Panc1 (cell line): ENCODE measurements around the gene GAB3. TPM values are rescaled to one million over a fixed set of nuclear protein-coding genes. Genes with fewer than 3 reads are reported as not detected.

Experiments
- ATAC-seq: fragments of 200-7000 bp; cut with Tn5 transposase; 2 replicates; pipeline ENCODE4 v1.9.1; 2020; ENCODE audit warnings: mild to moderate bottlenecking, moderate library complexity
- BruUV-seq: library from RNA; stranded (reverse); fragments of 400-500 nt; replicated peaks from 2 replicates; lab custom pipeline; 2021; lab: Mats Ljungman, UMichigan
- CTCF ChIA-PET: fragments of 300-600 bp; sonication (Branson Sonifier 250); formaldehyde crosslinking; loops from one replicate; lab custom pipeline; 2022; ENCODE audit warnings: antibody characterized with exemption; lab: Charles Lee
- POLR2A ChIA-PET: fragments of 300-600 bp; sonication (Branson Sonifier 250); formaldehyde crosslinking; loops from one replicate; lab custom pipeline; 2022; ENCODE audit warnings: antibody characterized with exemption; lab: Charles Lee
- DNase-seq: peaks from one replicate; pipeline ENCODE4 v3.0.0-alpha.2; 2010; ENCODE audit warnings: low read depth, low spot score
- H3K27ac ChIP-seq: 2 replicates; pipeline ENCODE4 v1.5.1; 2011; ENCODE audit warnings: mild to moderate bottlenecking, low read length, inconsistent platforms
- H3K27me3 ChIP-seq: fragments of 200-500 bp; sonication (Bioruptor generic); 2 replicates; pipeline ENCODE4 v1.6.0; 2014; ENCODE audit warnings: low read length, inconsistent platforms; ENCODE audit not compliant: control insufficient read depth, insufficient read depth
- H3K36me3 ChIP-seq: fragments of 200-500 bp; sonication (Bioruptor generic); 2 replicates; pipeline ENCODE4 v1.5.1; 2014; ENCODE audit warnings: inconsistent platforms, mild to moderate bottlenecking, low read length, moderate library complexity; ENCODE audit not compliant: control insufficient read depth, insufficient read depth
- H3K4me1 ChIP-seq: 2 replicates; pipeline ENCODE4 v1.5.1; 2011; ENCODE audit warnings: inconsistent platforms, mild to moderate bottlenecking, low read length, moderate library complexity; ENCODE audit not compliant: control insufficient read depth, insufficient read depth
- H3K4me3 ChIP-seq, 2 experiments: 2 replicates each; pipeline ENCODE4 v1.5.1; 2011 to 2012; ENCODE audit warnings: low read depth in 2 of 2, low read length in 2 of 2, mild to moderate bottlenecking in 2 of 2, inconsistent platforms in 1 of 2, moderate library complexity in 1 of 2
- H3K9me3 ChIP-seq: fragments of 200-500 bp; sonication (Bioruptor generic); 2 replicates; pipeline ENCODE4 v1.5.1; 2014; ENCODE audit warnings: low read depth, mild to moderate bottlenecking, inconsistent platforms, low read length, moderate library complexity; ENCODE audit not compliant: control insufficient read depth, insufficient read depth
- POLR2AphosphoS5 ChIP-seq: IDR thresholded peaks from 2 replicates; pipeline ENCODE4 v1.6.1; 2012; ENCODE audit warnings: mild to moderate bottlenecking, low read depth, low read length, moderate library complexity
- SIN3A ChIP-seq: IDR thresholded peaks from 2 replicates; pipeline ENCODE4 v1.6.1; 2012; ENCODE audit warnings: low read depth, mild to moderate bottlenecking, low read length, moderate library complexity, borderline replicate concordance; ENCODE audit not compliant: insufficient read depth
- TCF7L2 ChIP-seq: IDR thresholded peaks from 2 replicates; pipeline ENCODE4 v1.6.1; 2011; ENCODE audit warnings: mild to moderate bottlenecking, low read depth, low read length, inconsistent platforms
- in situ Hi-C: cut with HindIII; loops from 2 replicates; pipeline ENCODE4 v1.10.0; 2016; ENCODE audit warnings: low sequenced_read_pairs, low pct_unique_long_range_greater_than_20kb
- intact Hi-C: fragments of 100-400 bp; cut with micrococcal nuclease; formaldehyde crosslinking; loops from one replicate; pipeline ENCODE4 v1.10.0; 2022; ENCODE audit not compliant: unreplicated experiment
- total RNA-seq: library from RNA; stranded (reverse); gene quantifications from one replicate; pipeline ENCODE4 v1.2.1, GENCODE V29; 2021; ENCODE audit not compliant: unreplicated experiment
- TF ChIP-seq, protein P1 (sequence below), 2 experiments: IDR thresholded peaks; 2 replicates each; pipeline ENCODE4 v1.6.1; 2011 to 2012; ENCODE audit warnings: low read depth in 2 of 2, control low read depth in 1 of 2, low read length in 1 of 2, mild to moderate bottlenecking in 1 of 2, moderate library complexity in 1 of 2; ENCODE audit not compliant: insufficient read depth in 1 of 2
- TF ChIP-seq, protein P2 (sequence below): fragments of 450-650 bp; IDR thresholded peaks from 2 replicates; pipeline ENCODE4 v1.5.1; 2017; ENCODE audit warnings: mild to moderate bottlenecking

Gene GAB3
- total RNA-seq, 1 experiment from 2014 or later, result 8.2 TPM

DNA sequence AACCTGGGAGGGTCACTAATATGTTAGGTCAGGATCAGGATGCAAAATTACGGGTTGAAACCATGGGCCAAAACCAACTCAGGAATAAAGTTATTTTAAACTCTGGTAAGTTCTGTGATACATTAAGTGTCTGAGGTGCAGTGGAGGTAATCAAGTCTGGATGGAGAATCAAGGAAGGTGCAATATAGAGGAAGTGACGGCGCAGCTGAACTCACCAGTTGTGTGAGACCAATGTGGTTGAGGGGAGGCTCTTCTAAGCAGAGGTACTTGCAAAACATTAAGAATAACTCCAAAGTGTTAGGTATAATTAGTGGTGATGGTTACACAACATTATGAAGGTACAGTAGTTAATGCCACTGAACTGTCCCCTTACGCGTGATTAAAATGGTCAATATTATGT lies 19.7 kb downstream of the GAB3 start:
- TF ChIP-seq TCF7L2 (no peak), POLR2AphosphoS5 (no peak), SIN3A (no peak)
- TF ChIP-seq, protein P1, sequence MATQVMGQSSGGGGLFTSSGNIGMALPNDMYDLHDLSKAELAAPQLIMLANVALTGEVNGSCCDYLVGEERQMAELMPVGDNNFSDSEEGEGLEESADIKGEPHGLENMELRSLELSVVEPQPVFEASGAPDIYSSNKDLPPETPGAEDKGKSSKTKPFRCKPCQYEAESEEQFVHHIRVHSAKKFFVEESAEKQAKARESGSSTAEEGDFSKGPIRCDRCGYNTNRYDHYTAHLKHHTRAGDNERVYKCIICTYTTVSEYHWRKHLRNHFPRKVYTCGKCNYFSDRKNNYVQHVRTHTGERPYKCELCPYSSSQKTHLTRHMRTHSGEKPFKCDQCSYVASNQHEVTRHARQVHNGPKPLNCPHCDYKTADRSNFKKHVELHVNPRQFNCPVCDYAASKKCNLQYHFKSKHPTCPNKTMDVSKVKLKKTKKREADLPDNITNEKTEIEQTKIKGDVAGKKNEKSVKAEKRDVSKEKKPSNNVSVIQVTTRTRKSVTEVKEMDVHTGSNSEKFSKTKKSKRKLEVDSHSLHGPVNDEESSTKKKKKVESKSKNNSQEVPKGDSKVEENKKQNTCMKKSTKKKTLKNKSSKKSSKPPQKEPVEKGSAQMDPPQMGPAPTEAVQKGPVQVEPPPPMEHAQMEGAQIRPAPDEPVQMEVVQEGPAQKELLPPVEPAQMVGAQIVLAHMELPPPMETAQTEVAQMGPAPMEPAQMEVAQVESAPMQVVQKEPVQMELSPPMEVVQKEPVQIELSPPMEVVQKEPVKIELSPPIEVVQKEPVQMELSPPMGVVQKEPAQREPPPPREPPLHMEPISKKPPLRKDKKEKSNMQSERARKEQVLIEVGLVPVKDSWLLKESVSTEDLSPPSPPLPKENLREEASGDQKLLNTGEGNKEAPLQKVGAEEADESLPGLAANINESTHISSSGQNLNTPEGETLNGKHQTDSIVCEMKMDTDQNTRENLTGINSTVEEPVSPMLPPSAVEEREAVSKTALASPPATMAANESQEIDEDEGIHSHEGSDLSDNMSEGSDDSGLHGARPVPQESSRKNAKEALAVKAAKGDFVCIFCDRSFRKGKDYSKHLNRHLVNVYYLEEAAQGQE (IDR thresholded peaks at IDR 0.05; ENCODE audit: insufficient read depth in 1 of 2, low read depth in 2 of 2, low read length in 1 of 2), result no peak
- TF ChIP-seq, protein P2, sequence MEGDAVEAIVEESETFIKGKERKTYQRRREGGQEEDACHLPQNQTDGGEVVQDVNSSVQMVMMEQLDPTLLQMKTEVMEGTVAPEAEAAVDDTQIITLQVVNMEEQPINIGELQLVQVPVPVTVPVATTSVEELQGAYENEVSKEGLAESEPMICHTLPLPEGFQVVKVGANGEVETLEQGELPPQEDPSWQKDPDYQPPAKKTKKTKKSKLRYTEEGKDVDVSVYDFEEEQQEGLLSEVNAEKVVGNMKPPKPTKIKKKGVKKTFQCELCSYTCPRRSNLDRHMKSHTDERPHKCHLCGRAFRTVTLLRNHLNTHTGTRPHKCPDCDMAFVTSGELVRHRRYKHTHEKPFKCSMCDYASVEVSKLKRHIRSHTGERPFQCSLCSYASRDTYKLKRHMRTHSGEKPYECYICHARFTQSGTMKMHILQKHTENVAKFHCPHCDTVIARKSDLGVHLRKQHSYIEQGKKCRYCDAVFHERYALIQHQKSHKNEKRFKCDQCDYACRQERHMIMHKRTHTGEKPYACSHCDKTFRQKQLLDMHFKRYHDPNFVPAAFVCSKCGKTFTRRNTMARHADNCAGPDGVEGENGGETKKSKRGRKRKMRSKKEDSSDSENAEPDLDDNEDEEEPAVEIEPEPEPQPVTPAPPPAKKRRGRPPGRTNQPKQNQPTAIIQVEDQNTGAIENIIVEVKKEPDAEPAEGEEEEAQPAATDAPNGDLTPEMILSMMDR, result no peak
- H3K9me3 ChIP-seq, result no peaks in the 10 kb centered on the region
- ATAC-seq (no peak), DNase-seq (no peak)
- H3K27ac ChIP-seq, result peak overlapping the region; percentile 89
- H3K27me3 ChIP-seq, result no peaks in the 10 kb centered on the region
- H3K4me1 ChIP-seq, result peaks cover 88% of the 10 kb centered on the region
- intact Hi-C loops, result no loop called here
- POLR2A ChIA-PET, result interaction anchor here (1.2 kb wide), 1 partner anchor 20 kb away, joined by 4 read pairs; the partner anchor contains the start of gene GAB3
- in situ Hi-C loops, result no loop called here
- no peak overlapping the region for H3K4me3 ChIP-seq
- CTCF ChIA-PET, result no interaction called here
- H3K36me3 ChIP-seq, result no peaks in the 10 kb centered on the region
- no TSS peak for BruUV-seq

DNA sequence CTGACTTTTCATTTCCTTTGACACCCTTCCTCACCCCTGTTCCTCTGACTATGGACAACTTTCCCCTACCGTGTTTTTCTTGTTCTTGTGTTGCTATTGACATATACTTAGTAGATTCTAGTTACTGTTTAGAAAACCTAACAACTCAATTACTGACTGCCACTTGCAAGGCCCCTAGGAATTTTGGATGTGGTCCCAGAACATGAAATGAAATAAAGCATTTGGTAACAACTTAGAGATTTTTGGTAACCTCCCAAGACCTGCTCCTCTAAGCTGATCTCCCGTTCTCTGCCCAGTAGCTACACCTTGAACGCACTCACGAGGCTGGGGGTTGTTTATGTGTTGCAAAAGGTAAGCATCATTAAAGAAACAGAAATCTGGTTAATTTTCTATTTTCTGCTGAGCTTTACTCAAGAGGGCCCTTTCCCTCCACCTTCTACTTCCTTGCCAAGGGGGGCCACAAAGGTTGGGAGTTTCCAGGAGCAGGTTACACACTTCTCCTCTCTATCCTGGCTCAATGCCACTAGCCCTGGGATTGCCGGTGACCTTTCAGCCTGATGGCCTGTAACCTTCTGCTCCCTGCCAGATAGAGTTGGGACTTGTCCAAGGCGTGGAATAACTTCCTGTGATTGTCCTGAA lies 20.5 kb downstream of the GAB3 start:
- no peak for ATAC-seq
- DNase-seq, result no peak
- CTCF ChIA-PET, result no interaction called here

More for the DNA sequence above, 20.5 kb downstream of the GAB3 start:
- in situ Hi-C loops, result no loop called here
- Histone ChIP-seq H3K27me3 (no peaks in the 10 kb centered on the region), H3K9me3 (no peaks in the 10 kb centered on the region), H3K4me1 (peaks cover 80% of the 10 kb centered on the region), H3K27ac (peak overlapping the region; percentile 89), H3K36me3 (no peaks in the 10 kb centered on the region), H3K4me3 (no peak overlapping the region)
- no TSS peak for BruUV-seq
- TF ChIP-seq, protein P2, result no peak
- no peak for TF ChIP-seq TCF7L2
- no peak for TF ChIP-seq SIN3A
- TF ChIP-seq POLR2AphosphoS5, result no peak
- intact Hi-C loops, result no loop called here
- POLR2A ChIA-PET, result no interaction called here
